Superior temporal gyrus (tissue), 1 donor: ENCODE results near the gene HIC2.
"Not testable (repeated sequence)": the region's sequence is repeated elsewhere in the genome, so short reads cannot be mapped to it uniquely, and the experiment has no call there.

ENCODE experiments used
- DNase-seq: peaks from one replicate; pipeline ENCODE4 v3.0.0-alpha.2; 2016; ENCODE audit errors: extremely low spot score

Gene HIC2

GRCh38 chr22:21417227-21417746 lies at the start of gene HIC2:
TSS of gene HIC2 (plus strand) at chr22:21417371. CDS start at chr22:21442832, 25,461 bp downstream.
- DNase-seq: not testable (repeated sequence)

- DNase-seq: not testable (repeated sequence)
Measured at GRCh38 chr22:21368603-21369310, 48.4 kb upstream of the HIC2 start.

GRCh38 chr22:21375880-21376279 lies 41.3 kb upstream of the HIC2 start:
- DNase-seq: not testable (repeated sequence)

- DNase-seq: not testable (repeated sequence)
Measured at GRCh38 chr22:21383701-21384467, 33.3 kb upstream of the HIC2 start, which contains the start of gene RIMBP3B. TSS of gene RIMBP3B (plus strand) at chr22:21383751. CDS start at chr22:21383859, 108 bp downstream.

- DNase-seq: not testable (repeated sequence)
Measured at GRCh38 chr22:21384468-21385357, 32.5 kb upstream of the HIC2 start.

GRCh38 chr22:21389480-21389879 lies 27.7 kb upstream of the HIC2 start:
- DNase-seq: not testable (repeated sequence)

- DNase-seq: not testable (repeated sequence)
Measured at GRCh38 chr22:21390013-21390412, 27.2 kb upstream of the HIC2 start.

- DNase-seq: not testable (repeated sequence)
Measured at GRCh38 chr22:21394613-21395012, 22.6 kb upstream of the HIC2 start.

GRCh38 chr22:21401197-21401969 lies 15.8 kb upstream of the HIC2 start:
- DNase-seq: not testable (repeated sequence)

- not testable (repeated sequence) for DNase-seq
Measured at GRCh38 chr22:21402763-21403314, 14.3 kb upstream of the HIC2 start.

- DNase-seq: not testable (repeated sequence)
Measured at GRCh38 chr22:21407139-21407538, 10.0 kb upstream of the HIC2 start.

- not testable (repeated sequence) for DNase-seq
Measured at GRCh38 chr22:21407792-21408191, 9.4 kb upstream of the HIC2 start.

GRCh38 chr22:21416375-21416774 lies 796 bp upstream of the HIC2 start:
- DNase-seq: not testable (repeated sequence)

- not testable (repeated sequence) for DNase-seq
Measured at GRCh38 chr22:21417853-21418252, 682 bp downstream of the HIC2 start.

- not testable (repeated sequence) for DNase-seq
Measured at GRCh38 chr22:21418974-21419638, 1.9 kb downstream of the HIC2 start.

- not testable (repeated sequence) for DNase-seq
Measured at GRCh38 chr22:21420180-21420763, 3.1 kb downstream of the HIC2 start.

- not testable (repeated sequence) for DNase-seq
Measured at GRCh38 chr22:21424084-21424709, 7.0 kb downstream of the HIC2 start.

- not testable (repeated sequence) for DNase-seq
Measured at GRCh38 chr22:21434378-21435233, 17.4 kb downstream of the HIC2 start.
